K562 (cell line): ENCODE measurements around the gene NR6A1. TPM values are rescaled to one million over a fixed set of nuclear protein-coding genes. Genes with fewer than 3 reads are reported as not detected.

Source experiments
- ARID4B ChIP-seq: sonication (generic); formaldehyde crosslinking; IDR thresholded peaks from 2 replicates; pipeline ENCODE4 v1.8.0; 2022; ENCODE audit warnings: mild to moderate bottlenecking, missing genetic modification reagents
- BMI1 ChIP-seq: fragments of 150-350 bp; IDR thresholded peaks from 2 replicates; pipeline ENCODE4 v1.6.1; 2014; ENCODE audit warnings: low read length
- CHD1 ChIP-seq: fragments of 200-600 bp; sonication (generic); IDR thresholded peaks from one replicate; pipeline ENCODE4 v1.6.1; 2012; ENCODE audit warnings: mild to moderate bottlenecking, moderate library complexity, low read length, inconsistent platforms
- CREB3 ChIP-seq: fragments of 450-650 bp; conservative IDR thresholded peaks from 2 replicates; pipeline ENCODE4 v1.6.1; 2016; ENCODE audit warnings: missing genetic modification characterization, low read depth, mild to moderate bottlenecking, missing compliant biosample characterization, moderate library complexity
- CREM ChIP-seq: IDR thresholded peaks from 2 replicates; pipeline ENCODE4 v1.6.1; 2014; ENCODE audit warnings: antibody characterized with exemption, low read depth
- ETV1 ChIP-seq: fragments of 450-650 bp; conservative IDR thresholded peaks from 2 replicates; pipeline ENCODE4 v1.6.1; 2016; ENCODE audit warnings: missing genetic modification characterization, control low read depth, low read depth, missing compliant biosample characterization
- KDM5B ChIP-seq: fragments of 200-600 bp; sonication (generic); IDR thresholded peaks from 2 replicates; pipeline ENCODE4 v1.6.1; 2012; ENCODE audit warnings: low read depth, mild to moderate bottlenecking, moderate library complexity, low read length, control low read depth, inconsistent platforms; ENCODE audit not compliant: insufficient replicate concordance
- NEUROD1 ChIP-seq: fragments of 150-350 bp; IDR thresholded peaks from 2 replicates; pipeline ENCODE4 v1.6.1; 2014; ENCODE audit warnings: borderline replicate concordance, low read length, low read depth; ENCODE audit not compliant: partially characterized antibody
- POLR2H ChIP-seq: IDR thresholded peaks from 2 replicates; pipeline ENCODE4 v1.6.1; 2016; ENCODE audit warnings: missing genetic modification characterization, low read depth, mild to moderate bottlenecking, control low read depth, missing compliant biosample characterization, moderate library complexity
- RBM17 ChIP-seq: fragments of 200-400 bp; formaldehyde crosslinking; IDR thresholded peaks from 2 replicates; pipeline ENCODE4 v1.6.1; 2017; ENCODE audit warnings: low read depth, mild to moderate bottlenecking, low read length, borderline replicate concordance
- RNF2 ChIP-seq: sonication (generic); IDR thresholded peaks from 2 replicates; pipeline ENCODE4 v1.6.1; 2016
- ZBTB49 ChIP-seq: sonication (generic); formaldehyde crosslinking; IDR thresholded peaks from 2 replicates; pipeline ENCODE4 v1.8.0; 2022; ENCODE audit warnings: missing genetic modification reagents, mild to moderate bottlenecking, borderline replicate concordance
- ZNF12 ChIP-seq: sonication (generic); formaldehyde crosslinking; IDR thresholded peaks from 2 replicates; pipeline ENCODE4 v1.4.0; 2020; ENCODE audit warnings: mild to moderate bottlenecking, missing genetic modification reagents
- ZNF224 ChIP-seq: sonication (generic); formaldehyde crosslinking; IDR thresholded peaks from 2 replicates; pipeline ENCODE4 v1.8.0; 2022; ENCODE audit warnings: mild to moderate bottlenecking, missing genetic modification reagents
- ZNF277 ChIP-seq: fragments of 250-450 bp; sonication (Bioruptor Pico); IDR thresholded peaks from 2 replicates; pipeline ENCODE4 v1.8.0; 2022; ENCODE audit warnings: inconsistent platforms, mild to moderate bottlenecking, moderate library complexity, borderline replicate concordance
- polyA plus RNA-seq, 8 experiments: library from polyadenylated mRNA; depleted of rRNA in 4 of 8; stranded (reverse) in 5 of 8; unstranded in 3 of 8; fragments of >200 nt; fragmentation: Nextera tagmentation in 2 of 8; fragmentation: Illumina TruSeq in 1 of 8; extraction: Ambion mirVana in 2 of 8; extraction: Trizol in 1 of 8; gene quantifications; 2 replicates each; pipeline versions ENCODE4 v1.2.1 to v1.2.3, GENCODE V29; 2011 to 2014; ENCODE audit warnings: inconsistent platforms in 1 of 8, missing spikeins in 1 of 8
- total RNA-seq, 7 experiments: library from RNA; depleted of rRNA in 6 of 7; stranded (reverse); fragments of >200 nt in 6 of 7; fragmentation: Illumina TruSeq in 2 of 7; extraction: Trizol in 2 of 7; gene quantifications; 2 replicates each; pipeline versions ENCODE4 v1.2.1 to v1.2.3, GENCODE V29; 2011 to 2021; ENCODE audit warnings: low replicate concordance in 1 of 7

The NR6A1 gene
- total and polyA plus RNA-seq, 9 of the 15 experiments (the other 6 are each of a cell fraction or from before 2014, with no cell fraction given) = 9.7 to 55.4 (median 28.3) TPM

GRCh38 chr9:124818431-124819281, 47.5 kb upstream of the NR6A1 start (continued):
- no peak for TF ChIP-seq KDM5B
- no peak for TF ChIP-seq RBM17
- TF ChIP-seq NEUROD1 = no peak
- TF ChIP-seq CREM = peak; percentile 30; the same call in 1 of the 2 replicates
- no peak for TF ChIP-seq ARID4B (CRISPR knock-in tag)
- no peak for TF ChIP-seq POLR2H (tag)
- TF ChIP-seq CHD1 = no peak
- no peak for TF ChIP-seq CREB3 (tag)
- TF ChIP-seq ZNF277 = no peak
- no peak for TF ChIP-seq BMI1
- no peak for TF ChIP-seq ZBTB49 (CRISPR knock-in tag)
- TF ChIP-seq ZNF224 = no peak
- TF ChIP-seq RNF2 = 0 out of 2 replicates have a peak, but pooled peaks have one; percentile 25
- no peak for TF ChIP-seq ZNF12 (CRISPR knock-in tag)
- no peak for TF ChIP-seq ETV1 (tag)
